ENCODE data around the gene RUNX2.

DNA sequence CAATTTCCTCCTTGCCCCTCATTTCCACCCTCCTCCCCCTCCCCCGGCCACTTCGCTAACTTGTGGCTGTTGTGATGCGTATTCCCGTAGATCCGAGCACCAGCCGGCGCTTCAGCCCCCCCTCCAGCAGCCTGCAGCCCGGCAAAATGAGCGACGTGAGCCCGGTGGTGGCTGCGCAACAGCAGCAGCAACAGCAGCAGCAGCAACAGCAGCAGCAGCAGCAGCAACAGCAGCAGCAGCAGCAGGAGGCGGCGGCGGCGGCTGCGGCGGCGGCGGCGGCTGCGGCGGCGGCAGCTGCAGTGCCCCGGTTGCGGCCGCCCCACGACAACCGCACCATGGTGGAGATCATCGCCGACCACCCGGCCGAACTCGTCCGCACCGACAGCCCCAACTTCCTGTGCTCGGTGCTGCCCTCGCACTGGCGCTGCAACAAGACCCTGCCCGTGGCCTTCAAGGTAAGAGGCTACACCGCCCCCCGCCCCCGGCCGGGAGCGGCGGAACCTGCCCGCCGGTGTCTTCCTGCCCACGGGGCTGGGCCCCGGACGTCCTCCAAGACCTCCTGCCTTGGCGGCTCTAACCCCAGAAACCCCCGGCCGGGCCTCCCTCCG, 94.5 kb downstream of the RUNX2 start:
- TF ChIP-seq, protein P1, sequence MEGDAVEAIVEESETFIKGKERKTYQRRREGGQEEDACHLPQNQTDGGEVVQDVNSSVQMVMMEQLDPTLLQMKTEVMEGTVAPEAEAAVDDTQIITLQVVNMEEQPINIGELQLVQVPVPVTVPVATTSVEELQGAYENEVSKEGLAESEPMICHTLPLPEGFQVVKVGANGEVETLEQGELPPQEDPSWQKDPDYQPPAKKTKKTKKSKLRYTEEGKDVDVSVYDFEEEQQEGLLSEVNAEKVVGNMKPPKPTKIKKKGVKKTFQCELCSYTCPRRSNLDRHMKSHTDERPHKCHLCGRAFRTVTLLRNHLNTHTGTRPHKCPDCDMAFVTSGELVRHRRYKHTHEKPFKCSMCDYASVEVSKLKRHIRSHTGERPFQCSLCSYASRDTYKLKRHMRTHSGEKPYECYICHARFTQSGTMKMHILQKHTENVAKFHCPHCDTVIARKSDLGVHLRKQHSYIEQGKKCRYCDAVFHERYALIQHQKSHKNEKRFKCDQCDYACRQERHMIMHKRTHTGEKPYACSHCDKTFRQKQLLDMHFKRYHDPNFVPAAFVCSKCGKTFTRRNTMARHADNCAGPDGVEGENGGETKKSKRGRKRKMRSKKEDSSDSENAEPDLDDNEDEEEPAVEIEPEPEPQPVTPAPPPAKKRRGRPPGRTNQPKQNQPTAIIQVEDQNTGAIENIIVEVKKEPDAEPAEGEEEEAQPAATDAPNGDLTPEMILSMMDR (IDR thresholded peaks at IDR 0.05), result no peak
- TF ChIP-seq POLR2AphosphoS5 (IDR thresholded peaks at IDR 0.05), result no peak

Data from stomach (tissue), 4 donors.